GM18526 (cell line): ENCODE measurements around the gene C2CD4D.

Experiments
- POLR2A ChIP-seq: IDR thresholded peaks from 3 replicates; pipeline ENCODE4 v1.6.1; 2011; ENCODE audit not compliant: insufficient read length; ENCODE audit errors: extremely low read depth

Gene C2CD4D

DNA sequence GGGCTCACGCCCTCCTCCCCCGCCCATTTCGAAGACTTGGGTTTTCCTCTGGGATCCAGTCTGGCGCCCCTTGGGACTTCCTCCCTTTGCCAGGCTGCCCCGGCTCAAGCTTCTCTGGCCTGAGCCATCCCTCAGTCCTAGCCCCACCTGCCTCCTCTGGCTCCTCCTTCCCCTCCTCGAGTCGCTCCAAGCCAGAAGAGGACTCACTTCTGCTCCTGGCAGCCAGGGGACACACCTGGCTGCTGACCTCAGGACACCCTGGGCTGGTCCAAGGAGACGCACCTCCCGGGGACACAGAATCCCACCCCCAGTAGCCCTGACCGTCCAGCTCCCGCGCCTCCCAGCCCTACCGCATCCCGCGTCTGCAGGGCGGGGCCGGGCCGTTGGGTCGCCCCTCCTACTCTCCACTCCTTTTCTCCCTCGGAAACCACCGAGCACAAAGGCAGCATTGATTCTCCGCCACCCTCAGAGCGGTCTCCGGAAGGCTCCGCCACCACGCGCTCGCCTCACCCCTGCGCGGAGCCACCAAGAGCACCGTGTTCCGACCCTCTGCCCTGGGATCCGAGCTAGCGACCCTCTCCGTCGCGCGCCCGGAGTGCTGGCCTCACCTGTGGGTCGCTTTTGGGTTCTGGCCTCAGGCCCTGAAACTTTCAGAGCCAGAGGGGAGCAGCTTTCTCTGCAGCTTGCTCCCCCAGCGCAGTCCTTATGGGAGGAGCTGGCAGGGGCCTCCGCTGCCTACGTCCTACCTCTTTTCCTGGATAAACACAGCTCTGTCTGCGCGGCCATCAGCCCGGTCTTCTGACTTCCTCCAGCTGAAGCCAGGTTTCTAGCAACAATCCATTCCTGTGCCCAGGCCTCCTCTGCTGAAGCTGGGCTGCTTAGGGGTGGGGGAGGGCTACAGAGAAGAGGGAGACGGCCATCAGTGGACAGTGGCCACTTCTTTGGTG lies at the start of gene C2CD4D:
C2CD4D (minus strand) TSS at position 364 of the 947 bp plus-strand sequence. CDS start 831 bp downstream, outside the sequence.
- peak; percentile 19 for TF ChIP-seq POLR2A

GRCh38 chr1:151888972-151889570 lies 49.5 kb upstream of the C2CD4D start:
- TF ChIP-seq POLR2A, result no peak

GRCh38 chr1:151887028-151887427 lies 47.4 kb upstream of the C2CD4D start:
- no peak for TF ChIP-seq POLR2A

- TF ChIP-seq POLR2A, result no peak
Observed at GRCh38 chr1:151885479-151885878, 45.9 kb upstream of the C2CD4D start.

GRCh38 chr1:151882466-151882865 lies 42.8 kb upstream of the C2CD4D start:
- no peak for TF ChIP-seq POLR2A

- no peak for TF ChIP-seq POLR2A
Observed at GRCh38 chr1:151881479-151881878, 41.9 kb upstream of the C2CD4D start.

DNA sequence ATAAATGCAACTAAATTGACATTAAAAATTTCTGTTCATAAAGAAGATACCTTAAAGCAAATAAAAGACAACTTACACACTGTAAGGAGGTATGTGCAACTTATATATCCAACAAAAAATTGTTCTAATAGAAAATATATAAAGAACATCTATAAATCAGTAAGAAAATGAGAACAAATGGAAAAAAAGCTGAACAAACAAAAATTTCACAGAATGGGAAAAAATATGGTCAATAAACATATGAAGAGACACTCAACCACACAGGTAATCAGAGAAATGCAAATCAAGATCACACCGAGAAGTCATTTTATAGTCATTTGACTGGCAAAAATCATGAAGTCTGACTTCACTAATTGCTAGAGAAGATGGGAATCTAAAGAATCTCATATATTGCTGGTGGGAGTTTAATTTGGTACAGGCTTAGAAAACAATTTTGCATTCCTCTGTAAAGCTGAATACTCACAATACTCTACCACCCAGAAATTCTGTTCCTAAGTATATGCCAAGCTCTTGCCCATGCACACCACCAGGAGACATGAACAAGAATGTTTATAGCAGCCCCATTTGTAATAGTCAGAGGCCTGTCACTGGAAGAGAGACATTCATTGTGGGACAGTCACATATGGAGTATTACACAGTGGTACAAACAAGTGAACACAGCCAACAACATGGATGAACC lies 35.9 kb upstream of the C2CD4D start:
- TF ChIP-seq POLR2A, result no peak

DNA sequence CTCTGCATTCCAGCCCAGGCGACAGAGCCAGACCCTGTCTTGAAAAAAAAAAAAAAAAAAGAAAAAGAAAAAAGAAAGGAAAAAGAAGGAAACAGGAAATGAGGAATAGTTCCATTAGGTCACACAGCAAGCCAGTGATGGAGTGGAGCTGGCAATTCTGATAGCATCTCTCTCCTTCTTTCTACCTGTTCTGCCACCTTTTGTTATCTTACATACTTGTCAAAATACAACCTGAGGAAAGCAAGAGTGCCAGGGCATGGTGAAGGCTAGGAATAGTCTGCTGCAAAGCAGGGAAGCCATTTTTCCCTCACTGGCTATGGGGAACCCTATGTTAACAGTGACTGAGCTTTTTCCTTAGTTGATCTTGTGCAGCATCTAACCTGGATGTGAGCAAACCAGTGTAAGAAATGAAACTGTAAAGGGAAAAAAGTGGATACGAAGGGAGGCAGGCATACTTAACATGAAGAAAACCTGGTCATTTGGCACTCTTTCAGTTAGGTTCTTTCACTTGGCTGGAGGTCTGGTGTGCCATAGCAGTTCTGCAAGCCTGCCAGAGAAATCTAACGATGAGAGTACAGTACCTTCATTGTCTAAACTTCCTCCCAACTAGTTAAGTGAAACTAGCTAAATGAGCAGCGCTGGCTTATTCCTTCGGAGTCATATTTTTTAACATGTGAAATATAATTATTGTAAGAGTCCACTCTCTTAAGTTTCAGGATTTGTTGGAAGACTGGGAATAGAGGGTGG lies 31.8 kb upstream of the C2CD4D start:
- TF ChIP-seq POLR2A, result no peak

GRCh38 chr1:151868486-151868885 lies 28.9 kb upstream of the C2CD4D start:
- TF ChIP-seq POLR2A, result no peak

GRCh38 chr1:151867765-151868411 lies 28.3 kb upstream of the C2CD4D start:
- no peak for TF ChIP-seq POLR2A

GRCh38 chr1:151867321-151867720 lies 27.7 kb upstream of the C2CD4D start:
- TF ChIP-seq POLR2A, result no peak

GRCh38 chr1:151864411-151864810 lies 24.8 kb upstream of the C2CD4D start:
- no peak for TF ChIP-seq POLR2A

- no peak for TF ChIP-seq POLR2A
Observed at GRCh38 chr1:151862604-151863003, 23.0 kb upstream of the C2CD4D start.

GRCh38 chr1:151860504-151861187 lies 21.0 kb upstream of the C2CD4D start:
- no peak for TF ChIP-seq POLR2A
